Activated naive CD8-positive, alpha-beta T cell treated with anti-CD3 and anti-CD28 coated beads, Interleukin-2, amount 50 U/mL, for 24 hours (primary cell): ENCODE results near the gene EPHB6.

ENCODE experiments used
- ATAC-seq: fragments of 150-1000 bp; cut with Tn5 transposase; one replicate; pipeline ENCODE4 v1.10.0; 2021
- DNase-seq: peaks from one replicate; pipeline ENCODE4 v3.0.0; 2021
- H3K27ac Mint-ChIP-seq: one replicate; pipeline ENCODE4 v1.8.0; 2021; ENCODE audit warnings: mild to moderate bottlenecking, mixed read lengths
- H3K27me3 Mint-ChIP-seq: one replicate; pipeline ENCODE4 v1.8.0; 2021; ENCODE audit warnings: mixed read lengths
- H3K36me3 Mint-ChIP-seq: one replicate; pipeline ENCODE4 v1.8.0; 2021; ENCODE audit warnings: low read depth, mixed read lengths
- H3K4me1 Mint-ChIP-seq: one replicate; pipeline ENCODE4 v1.8.0; 2021; ENCODE audit warnings: mixed read lengths
- H3K4me3 Mint-ChIP-seq: one replicate; pipeline ENCODE4 v1.8.0; 2021; ENCODE audit warnings: mild to moderate bottlenecking, moderate library complexity, mixed read lengths
- H3K9me3 Mint-ChIP-seq: one replicate; pipeline ENCODE4 v1.8.0; 2021; ENCODE audit warnings: mixed read lengths

EPHB6 gene

DNA sequence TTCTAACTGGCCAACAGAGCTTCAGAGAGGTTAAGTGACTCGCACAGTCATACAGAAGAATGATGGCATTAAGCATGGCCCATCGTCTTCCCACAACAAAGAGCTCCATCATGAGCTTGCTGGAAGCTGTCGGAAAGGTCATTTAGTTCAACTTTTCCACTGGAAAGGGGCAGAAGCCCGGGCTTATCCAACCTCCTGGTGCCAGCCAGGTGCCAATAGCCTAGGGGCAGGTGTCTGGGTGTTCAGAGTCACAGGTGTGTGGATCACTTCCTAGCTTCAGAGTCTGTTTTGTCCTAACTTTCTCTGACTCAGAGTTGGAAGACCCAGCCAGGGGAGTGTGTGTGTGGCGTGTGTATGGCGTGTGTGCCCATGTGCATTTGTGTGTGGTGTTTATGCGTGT is 32.0 kb downstream of the EPHB6 start:
- no peak overlapping the region for H3K4me3 Mint-ChIP-seq
- H3K36me3 Mint-ChIP-seq: no peaks in the 10 kb centered on the region
- no peaks in the 10 kb centered on the region for H3K9me3 Mint-ChIP-seq
- no peak overlapping the region for H3K27ac Mint-ChIP-seq
- peaks cover 3% of the 10 kb centered on the region for H3K27me3 Mint-ChIP-seq
- ATAC-seq (no peak), DNase-seq (no peak)
- H3K4me1 Mint-ChIP-seq: no peaks in the 10 kb centered on the region

DNA sequence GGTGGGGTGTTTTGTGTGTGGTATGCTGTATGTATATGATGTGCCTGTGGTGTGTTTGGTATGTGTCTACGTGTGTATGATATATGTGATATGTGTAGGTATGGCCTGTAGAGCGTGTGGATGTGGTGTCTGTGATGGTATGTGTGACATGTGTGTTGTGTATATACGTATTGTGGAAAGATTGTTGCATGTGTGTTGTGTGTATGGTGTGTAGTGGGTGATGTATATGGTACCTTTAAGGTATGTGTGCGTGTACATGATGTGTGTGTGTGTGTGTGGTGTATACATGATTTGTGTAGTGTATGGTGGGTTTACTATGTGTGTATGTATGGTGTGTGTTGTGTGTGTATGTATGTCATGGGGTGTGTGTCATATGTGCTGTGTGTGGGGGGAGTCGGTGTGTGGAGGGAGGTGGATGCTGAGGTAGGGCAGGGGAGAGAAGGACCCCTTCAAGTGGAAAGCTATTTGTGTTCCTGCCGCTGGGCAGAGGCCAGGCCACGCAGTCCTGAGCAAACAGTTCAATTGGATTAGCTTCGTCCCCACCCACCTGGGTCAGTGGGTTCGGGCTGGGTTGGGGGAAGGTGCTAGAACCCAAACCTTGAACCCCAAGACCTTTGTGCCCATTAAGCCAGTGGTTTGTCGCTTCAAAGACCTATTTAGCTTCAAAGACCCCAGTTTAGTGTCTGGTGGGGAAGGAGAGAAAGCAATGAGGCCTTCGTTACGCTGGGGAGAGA is 32.6 kb downstream of the EPHB6 start:
- Mint-ChIP-seq H3K4me3 (no peak overlapping the region), H3K27me3 (peaks cover 3% of the 10 kb centered on the region), H3K36me3 (no peaks in the 10 kb centered on the region), H3K27ac (no peak overlapping the region), H3K9me3 (no peaks in the 10 kb centered on the region), H3K4me1 (no peaks in the 10 kb centered on the region)
- DNase-seq (no peak), ATAC-seq (no peak)

DNA sequence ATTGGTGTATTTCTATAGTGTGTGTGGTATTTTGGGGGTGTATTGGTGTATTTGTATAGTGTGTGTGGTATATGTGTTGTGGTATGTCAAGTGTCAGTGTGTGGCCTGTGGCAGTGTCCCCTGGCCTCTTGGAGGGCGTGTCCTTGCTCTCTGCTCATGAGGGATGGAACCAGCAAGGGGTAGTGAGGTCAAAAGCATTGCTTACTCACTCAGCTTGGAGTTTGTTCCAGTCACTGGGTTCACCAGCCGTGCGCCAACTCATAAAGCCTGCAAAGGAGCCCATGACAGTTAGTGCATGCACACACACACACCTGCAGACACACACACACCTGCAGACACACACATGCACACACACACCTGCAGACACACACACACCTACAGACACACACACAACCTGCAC is 34.9 kb downstream of the EPHB6 start:
- Mint-ChIP-seq H3K27me3 (peaks cover 3% of the 10 kb centered on the region), H3K9me3 (no peaks in the 10 kb centered on the region), H3K4me1 (no peaks in the 10 kb centered on the region), H3K36me3 (no peaks in the 10 kb centered on the region), H3K4me3 (no peak overlapping the region), H3K27ac (no peak overlapping the region)
- DNase-seq: no peak
- ATAC-seq: no peak

DNA sequence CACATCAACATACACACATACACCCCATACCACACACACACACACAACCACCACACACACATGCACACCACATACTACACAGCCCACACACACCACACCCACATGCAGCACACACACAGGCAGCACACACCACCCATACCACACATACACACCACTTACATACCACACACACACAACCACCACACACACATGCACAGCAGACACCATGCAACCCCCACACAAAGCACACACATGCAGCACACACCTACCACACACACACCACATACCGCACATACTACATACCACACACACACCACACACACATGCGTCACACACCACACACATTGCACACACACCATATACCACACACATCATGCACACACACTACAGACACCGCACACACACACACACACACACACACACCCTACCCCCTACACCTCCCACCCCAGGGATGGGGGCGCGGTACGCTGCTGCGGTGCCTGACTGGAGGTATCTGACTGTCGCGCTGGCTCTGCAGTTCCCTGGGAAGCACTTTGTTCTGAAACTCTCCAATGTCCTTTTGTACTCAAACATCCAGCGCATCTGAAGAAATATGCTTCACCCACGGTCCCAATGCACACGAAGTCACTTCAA is 36.1 kb downstream of the EPHB6 start:
- H3K4me3 Mint-ChIP-seq: no peak overlapping the region
- ATAC-seq (no peak), DNase-seq (no peak)
- H3K36me3 Mint-ChIP-seq: no peaks in the 10 kb centered on the region
- H3K4me1 Mint-ChIP-seq: no peaks in the 10 kb centered on the region
- H3K27ac Mint-ChIP-seq: no peak overlapping the region
- no peaks in the 10 kb centered on the region for H3K9me3 Mint-ChIP-seq
- peaks cover 3% of the 10 kb centered on the region for H3K27me3 Mint-ChIP-seq

DNA sequence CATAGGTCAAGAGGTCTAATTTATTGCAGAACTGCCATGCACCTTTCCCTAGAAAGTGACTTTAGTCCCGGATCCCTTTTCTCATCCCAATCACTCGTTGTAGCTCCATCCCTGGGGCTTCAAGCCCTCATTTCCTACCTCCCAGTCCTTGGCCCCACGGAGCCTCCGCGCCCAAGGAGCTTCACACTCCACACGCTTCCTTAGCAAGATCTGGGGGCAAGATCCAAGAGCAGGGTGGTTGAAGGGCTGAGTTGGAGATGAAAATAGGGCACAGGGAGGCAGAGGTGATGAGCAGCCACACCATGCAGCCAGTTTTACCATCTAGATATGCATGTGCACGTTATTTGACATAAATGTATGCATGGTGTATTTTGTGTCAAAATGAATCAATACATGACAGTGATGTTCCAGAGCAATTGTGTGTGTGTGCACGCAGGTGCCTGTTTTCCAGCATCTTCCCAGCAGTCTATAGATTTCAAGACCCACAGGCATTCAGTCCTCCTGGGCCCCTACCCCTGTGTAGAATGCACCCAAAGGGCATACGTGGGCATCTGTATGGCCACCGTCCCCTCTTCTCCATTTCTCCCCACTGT is 36.7 kb downstream of the EPHB6 start:
- ATAC-seq: no peak
- peaks cover 3% of the 10 kb centered on the region for H3K27me3 Mint-ChIP-seq
- DNase-seq: no peak
- H3K4me1 Mint-ChIP-seq: no peaks in the 10 kb centered on the region
- H3K9me3 Mint-ChIP-seq: no peaks in the 10 kb centered on the region
- no peaks in the 10 kb centered on the region for H3K36me3 Mint-ChIP-seq
- H3K27ac Mint-ChIP-seq: no peak overlapping the region
- H3K4me3 Mint-ChIP-seq: no peak overlapping the region

- no peaks in the 10 kb centered on the region for H3K4me1 Mint-ChIP-seq
- peaks cover 3% of the 10 kb centered on the region for H3K27me3 Mint-ChIP-seq
- no peaks in the 10 kb centered on the region for H3K36me3 Mint-ChIP-seq
- H3K9me3 Mint-ChIP-seq: no peaks in the 10 kb centered on the region
- no peak overlapping the region for H3K27ac Mint-ChIP-seq
- H3K4me3 Mint-ChIP-seq: no peak overlapping the region
- ATAC-seq (no peak), DNase-seq (no peak)
Measured at GRCh38 chr7:142892951-142893350, 38.1 kb downstream of the EPHB6 start.

DNA sequence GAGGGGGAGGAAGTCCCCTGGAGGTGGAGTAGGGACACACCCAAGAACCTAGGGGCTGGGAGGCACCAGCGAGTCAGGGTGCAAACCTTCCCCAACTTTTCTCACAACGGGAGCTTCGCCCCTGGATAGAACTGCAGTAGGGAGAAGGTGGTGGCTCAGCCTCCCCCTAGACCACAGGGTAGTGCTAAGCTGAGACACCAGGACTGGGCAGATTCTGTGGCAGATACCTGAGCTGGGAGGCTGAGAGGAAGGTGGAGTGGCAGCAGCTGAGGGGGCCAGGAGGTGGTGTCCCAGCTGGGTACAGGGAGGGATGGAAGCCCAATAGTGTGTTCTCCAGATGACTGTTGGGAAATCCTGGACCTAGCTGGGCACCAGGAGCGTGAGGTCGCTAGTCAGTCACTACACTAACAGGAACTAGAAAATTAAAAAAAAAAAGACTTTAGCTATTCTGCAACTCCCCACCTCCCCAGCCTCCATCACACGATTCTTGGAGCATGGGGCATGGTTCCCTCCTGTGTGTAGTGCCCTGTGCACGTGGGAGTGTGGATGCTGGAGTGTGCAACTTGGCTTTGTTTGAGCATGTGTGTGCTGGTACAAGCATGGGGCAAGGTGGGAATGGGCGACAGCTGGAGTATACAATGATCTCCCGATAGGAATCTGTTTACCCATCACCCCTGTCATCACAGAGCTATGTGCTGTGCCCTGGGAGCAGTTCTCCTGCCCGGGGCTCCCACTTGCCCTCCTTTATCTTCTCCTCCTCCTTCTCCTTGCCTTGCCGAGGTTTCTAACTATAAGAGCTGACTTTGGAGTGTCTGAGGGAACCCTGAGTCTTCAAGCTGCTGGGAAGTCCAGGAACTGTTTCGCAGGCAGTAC is 39.5 kb downstream of the EPHB6 start:
- H3K27me3 Mint-ChIP-seq: peaks cover 5% of the 10 kb centered on the region
- no peaks in the 10 kb centered on the region for H3K36me3 Mint-ChIP-seq
- H3K27ac Mint-ChIP-seq: no peak overlapping the region
- H3K4me1 Mint-ChIP-seq: no peaks in the 10 kb centered on the region
- H3K4me3 Mint-ChIP-seq: no peak overlapping the region
- no peaks in the 10 kb centered on the region for H3K9me3 Mint-ChIP-seq
- ATAC-seq: no peak
- no peak for DNase-seq

DNA sequence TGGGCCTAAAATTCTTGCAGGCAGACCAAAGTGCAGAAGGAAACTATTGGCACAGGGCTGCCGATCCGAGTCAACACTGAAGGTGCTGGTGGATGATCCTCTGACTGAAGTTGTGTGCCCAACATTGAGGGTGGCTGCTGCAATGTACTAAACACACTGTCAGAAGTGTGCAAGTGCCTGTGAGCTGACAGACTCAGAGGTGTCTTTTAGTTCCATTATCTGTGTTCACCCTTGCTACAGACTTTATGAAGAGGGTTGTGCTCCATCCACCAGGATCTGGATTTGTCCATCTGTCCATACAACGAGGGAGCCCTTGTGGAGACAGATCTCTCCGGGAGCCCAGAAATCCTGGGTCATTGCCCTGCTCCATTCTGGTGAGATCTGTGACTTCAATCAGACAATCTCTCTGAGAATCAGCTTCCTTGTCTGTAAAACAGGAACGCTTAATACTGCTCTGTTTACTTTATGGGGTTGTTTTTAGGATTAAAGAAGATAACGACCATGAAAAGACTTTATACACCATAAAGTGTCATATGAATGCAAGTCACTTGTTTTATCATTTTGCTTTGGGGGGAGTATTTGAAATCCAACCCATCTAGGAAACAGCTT is 40.2 kb downstream of the EPHB6 start:
- DNase-seq: no peak
- ATAC-seq: no peak
- no peaks in the 10 kb centered on the region for H3K9me3 Mint-ChIP-seq

DNA sequence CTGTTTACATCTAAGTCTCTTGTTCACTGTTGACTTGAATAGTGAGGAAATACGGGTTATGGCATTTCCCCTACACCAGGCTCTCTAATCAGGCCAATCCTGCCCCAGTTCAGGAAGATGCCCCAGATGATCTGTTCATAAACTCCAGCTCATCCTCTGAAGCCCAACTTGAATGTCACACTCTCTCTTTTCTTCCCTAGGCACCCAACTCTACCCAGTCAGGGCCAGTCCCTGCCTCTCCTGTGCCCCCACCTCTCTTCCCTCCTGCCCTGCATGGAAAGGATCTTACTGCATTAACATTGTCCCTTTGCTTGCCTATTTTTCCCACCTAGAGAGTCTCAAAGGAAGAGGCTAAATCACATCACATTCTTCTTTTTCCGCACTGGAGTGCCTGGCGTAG is 41.3 kb downstream of the EPHB6 start:
- H3K4me3 Mint-ChIP-seq: no peak overlapping the region
- H3K27ac Mint-ChIP-seq: no peak overlapping the region
- H3K9me3 Mint-ChIP-seq: no peaks in the 10 kb centered on the region
- DNase-seq (no peak), ATAC-seq (no peak)
- H3K27me3 Mint-ChIP-seq: peaks cover 2% of the 10 kb centered on the region
- no peaks in the 10 kb centered on the region for H3K4me1 Mint-ChIP-seq
- no peaks in the 10 kb centered on the region for H3K36me3 Mint-ChIP-seq

More for the DNA sequence above, 40.2 kb downstream of the EPHB6 start:
- no peaks in the 10 kb centered on the region for H3K36me3 Mint-ChIP-seq
- H3K27me3 Mint-ChIP-seq: peaks cover 5% of the 10 kb centered on the region
- no peak overlapping the region for H3K4me3 Mint-ChIP-seq
- H3K27ac Mint-ChIP-seq: no peak overlapping the region
- no peaks in the 10 kb centered on the region for H3K4me1 Mint-ChIP-seq

GRCh38 chr7:142896741-142897379 is 42.0 kb downstream of the EPHB6 start:
- H3K4me1 Mint-ChIP-seq: no peaks in the 10 kb centered on the region
- H3K36me3 Mint-ChIP-seq: no peaks in the 10 kb centered on the region
- H3K9me3 Mint-ChIP-seq: no peaks in the 10 kb centered on the region
- no peak for ATAC-seq
- peaks cover 2% of the 10 kb centered on the region for H3K27me3 Mint-ChIP-seq
- no peak overlapping the region for H3K27ac Mint-ChIP-seq
- H3K4me3 Mint-ChIP-seq: no peak overlapping the region
- DNase-seq: no peak

- Mint-ChIP-seq H3K9me3 (no peaks in the 10 kb centered on the region), H3K27ac (no peak overlapping the region), H3K27me3 (peaks cover 2% of the 10 kb centered on the region), H3K4me3 (no peak overlapping the region), H3K4me1 (no peaks in the 10 kb centered on the region), H3K36me3 (no peaks in the 10 kb centered on the region)
- no peak for DNase-seq
- no peak for ATAC-seq
Measured at GRCh38 chr7:142897691-142898090, 42.8 kb downstream of the EPHB6 start.

GRCh38 chr7:142898377-142899170 is 43.7 kb downstream of the EPHB6 start:
- no peak overlapping the region for H3K27ac Mint-ChIP-seq
- DNase-seq: no peak
- H3K4me3 Mint-ChIP-seq: no peak overlapping the region
- no peaks in the 10 kb centered on the region for H3K4me1 Mint-ChIP-seq
- no peaks in the 10 kb centered on the region for H3K36me3 Mint-ChIP-seq
- ATAC-seq: no peak
- peaks cover 4% of the 10 kb centered on the region for H3K9me3 Mint-ChIP-seq
- H3K27me3 Mint-ChIP-seq: peaks cover 2% of the 10 kb centered on the region

- DNase-seq (no peak), ATAC-seq (no peak)
- H3K4me1 Mint-ChIP-seq: no peaks in the 10 kb centered on the region
- peaks cover 2% of the 10 kb centered on the region for H3K27me3 Mint-ChIP-seq
- peaks cover 4% of the 10 kb centered on the region for H3K9me3 Mint-ChIP-seq
- H3K27ac Mint-ChIP-seq: peak overlapping the region; percentile 16
- no peak overlapping the region for H3K4me3 Mint-ChIP-seq
- no peaks in the 10 kb centered on the region for H3K36me3 Mint-ChIP-seq
Measured at GRCh38 chr7:142899661-142900060, 44.8 kb downstream of the EPHB6 start.
